CD8-positive, alpha-beta memory T cell (primary cell): ENCODE measurements around the gene AMIGO1. TPM values are rescaled to one million over a fixed set of nuclear protein-coding genes. Genes with fewer than 3 reads are reported as not detected.

Experiments
- CTCF ChIA-PET: fragments of 350-600 bp; sonication (Branson Sonifier 250); formaldehyde crosslinking; loops from one replicate; lab custom pipeline; 2021; ENCODE audit warnings: antibody characterized with exemption; lab: Charles Lee
- POLR2A ChIA-PET: fragments of 350-600 bp; sonication (Branson Sonifier 250); formaldehyde crosslinking; loops from one replicate; lab custom pipeline; 2021; ENCODE audit warnings: antibody characterized with exemption; lab: Charles Lee
- DNase-seq, 5 donors: peaks; one replicate each; pipeline versions ENCODE4 v3.0.0 to v3.0.0-alpha.2; 2020 to 2022; ENCODE audit warnings: mixed read lengths in 1 of 5
- H3K27ac ChIP-seq: one replicate; pipeline ENCODE4 v1.7.0; 2013; ENCODE audit warnings: low read depth, mild to moderate bottlenecking, low read length, moderate library complexity
- H3K27me3 ChIP-seq: 2 replicates; pipeline ENCODE4 v1.7.0; 2013; ENCODE audit warnings: low read length, mild to moderate bottlenecking; ENCODE audit not compliant: insufficient read depth, poor library complexity, severe bottlenecking
- H3K36me3 ChIP-seq: 2 replicates; pipeline ENCODE4 v1.7.0; 2013; ENCODE audit warnings: mild to moderate bottlenecking, low read length, moderate library complexity; ENCODE audit not compliant: insufficient read depth
- H3K4me1 ChIP-seq: 2 replicates; pipeline ENCODE4 v1.7.0; 2013; ENCODE audit warnings: mild to moderate bottlenecking, low read length, moderate library complexity; ENCODE audit not compliant: insufficient read depth
- H3K4me3 ChIP-seq: 2 replicates; pipeline ENCODE4 v1.7.0; 2013; ENCODE audit warnings: mild to moderate bottlenecking, low read length
- H3K9me3 ChIP-seq: 2 replicates; pipeline ENCODE4 v1.7.0; 2013; ENCODE audit warnings: mild to moderate bottlenecking, low read length
- H3K27ac Mint-ChIP-seq, 8 donors: one replicate each; pipeline ENCODE4 v1.8.0; 2020 to 2021; ENCODE audit warnings: mixed read lengths in 8 of 8, mild to moderate bottlenecking in 6 of 8, inconsistent platforms in 3 of 8, moderate library complexity in 3 of 8
- H3K27me3 Mint-ChIP-seq, 2 donors: one replicate each; pipeline ENCODE4 v1.8.0; 2020 to 2021; ENCODE audit warnings: mixed read lengths in 2 of 2, mild to moderate bottlenecking in 1 of 2, moderate library complexity in 1 of 2
- H3K36me3 Mint-ChIP-seq, 3 donors: one replicate each; pipeline ENCODE4 v1.8.0; 2020 to 2021; ENCODE audit warnings: mixed read lengths in 3 of 3, inconsistent platforms in 1 of 3, mild to moderate bottlenecking in 1 of 3
- H3K4me1 Mint-ChIP-seq, 3 donors: one replicate each; pipeline ENCODE4 v1.8.0; 2020 to 2021; ENCODE audit warnings: mixed read lengths in 3 of 3, inconsistent platforms in 1 of 3, mild to moderate bottlenecking in 1 of 3
- H3K4me3 Mint-ChIP-seq, 7 donors: one replicate each; pipeline ENCODE4 v1.8.0; 2020 to 2021; ENCODE audit warnings: mixed read lengths in 7 of 7, mild to moderate bottlenecking in 6 of 7, moderate library complexity in 4 of 7, inconsistent platforms in 2 of 7
- H3K9me3 Mint-ChIP-seq, 5 donors: one replicate each; pipeline ENCODE4 v1.8.0; 2020 to 2022; ENCODE audit warnings: mixed read lengths in 5 of 5, mild to moderate bottlenecking in 3 of 5, moderate library complexity in 2 of 5, inconsistent platforms in 1 of 5
- polyA plus RNA-seq: library from polyadenylated mRNA; unstranded; fragments of 300-500 nt; fragmentation: Illumina TruSeq; gene quantifications from one replicate; pipeline ENCODE4 v1.2.3, GENCODE V29; 2021
- total RNA-seq, 2 experiments: library from RNA; stranded (reverse); gene quantifications; one replicate each; pipeline ENCODE4 v1.2.3, GENCODE V29; 2021

Gene AMIGO1
- total and polyA plus RNA-seq, 3 experiments from 2014 or later: 4.0 to 20.2 (median 4.9) TPM

- Mint-ChIP-seq H3K27me3 (peaks cover 3 to 7% of the 10 kb centered on the region in 2 donors), H3K4me1 (peaks cover 19 to 39% (median 33%) of the 10 kb centered on the region in 3 donors), H3K9me3 (no peaks in the 10 kb centered on the region), H3K4me3 (peak within 1 kb of the TSS; percentile 85 to 99 (median 94)), H3K27ac (peak within 1 kb of the TSS; percentile 73 to 98 (median 94)), H3K36me3 (peaks cover 0 to 29% (median 1%) of the 10 kb centered on the region in 3 donors)
- Histone ChIP-seq H3K27ac (peak within 1 kb of the TSS; percentile 79), H3K9me3 (no peaks in the 10 kb centered on the region), H3K4me3 (peak within 1 kb of the TSS; percentile 96), H3K36me3 (peaks cover 2% of the 10 kb centered on the region), H3K27me3 (no peaks in the 10 kb centered on the region), H3K4me1 (peaks cover 23% of the 10 kb centered on the region)
- ChIA-PET CTCF (interaction anchor here (0.9 to 32.5 kb wide), 14 partner anchors 9 to 551 kb away, joined by 3 to 1339 read pairs (median 4); partner anchors contain the start of genes CYB561D1, GPR61, PSMA5 and STRIP1), POLR2A (interaction anchor here (0.5 to 1.6 kb wide), 17 partner anchors 10 to 792 kb away, joined by 3 to 16 read pairs (median 5); partner anchors contain the start of genes AHCYL1, AMIGO1, CYB561D1 and GNAI3)
- peak; percentile 88 to 97 (median 92) for DNase-seq
Measured at GRCh38 chr1:109483672-109484518, 25.6 kb downstream of the AMIGO1 start, which contains the start of gene ATXN7L2. TSS of gene ATXN7L2 (plus strand) at chr1:109483905. CDS start at chr1:109483954, 49 bp downstream.

- no peak overlapping the region for H3K27ac ChIP-seq
- peaks cover 23% of the 10 kb centered on the region for H3K4me1 ChIP-seq
- no peaks in the 10 kb centered on the region for H3K9me3 ChIP-seq
- no peaks in the 10 kb centered on the region for H3K9me3 Mint-ChIP-seq
- H3K27me3 Mint-ChIP-seq: peaks cover 3 to 16% of the 10 kb centered on the region in 2 donors
- peaks cover 0 to 21% (median 1%) of the 10 kb centered on the region in 3 donors for H3K36me3 Mint-ChIP-seq
- peak overlapping the region; percentile 96 for H3K4me3 ChIP-seq
- no peaks in the 10 kb centered on the region for H3K36me3 ChIP-seq
- peak overlapping the region; percentile 85 to 99 (median 94) for H3K4me3 Mint-ChIP-seq
- ChIA-PET POLR2A (interaction anchor here (0.6 to 1.6 kb wide), 10 partner anchors 11 to 791 kb away, joined by 3 to 16 read pairs (median 5); partner anchors contain the start of genes AHCYL1, AMIGO1, CYB561D1 and GNAI3), CTCF (interaction anchor here (0.8 to 32.5 kb wide), 15 partner anchors 10 to 551 kb away, joined by 3 to 1339 read pairs (median 4); partner anchors contain the start of genes CYB561D1, GPR61, PSMA5 and STRIP1)
- H3K27ac Mint-ChIP-seq: peak overlapping the region; percentile 73 to 98 (median 94)
- H3K4me1 Mint-ChIP-seq: peaks cover 19 to 42% (median 33%) of the 10 kb centered on the region in 3 donors
- DNase-seq: peak in 3 of 5 donors; percentile 31 to 81 (median 43)
- no peaks in the 10 kb centered on the region for H3K27me3 ChIP-seq
Measured at GRCh38 chr1:109482791-109483671, 26.5 kb downstream of the AMIGO1 start.

GRCh38 chr1:109482242-109482641 lies 27.3 kb downstream of the AMIGO1 start:
- Mint-ChIP-seq H3K9me3 (no peaks in the 10 kb centered on the region), H3K27me3 (peaks cover 5 to 21% of the 10 kb centered on the region in 2 donors), H3K27ac (peak overlapping the region in 5 of 8 donors; percentile 18 to 68 (median 47)), H3K36me3 (peaks cover 0 to 13% (median 1%) of the 10 kb centered on the region in 3 donors), H3K4me1 (peaks cover 19 to 42% (median 33%) of the 10 kb centered on the region in 3 donors), H3K4me3 (peak overlapping the region in 6 of 7 donors; percentile 85 to 99 (median 94))
- ChIA-PET POLR2A (no interaction called here), CTCF (interaction anchor here (0.8 to 32.5 kb wide), 6 partner anchors 11 to 382 kb away, joined by 3 to 1339 read pairs (median 17); partner anchors contain the start of genes CYB561D1, GPR61 and PSMA5)
- no peak for DNase-seq
- Histone ChIP-seq H3K9me3 (no peaks in the 10 kb centered on the region), H3K36me3 (no peaks in the 10 kb centered on the region), H3K27ac (no peak overlapping the region), H3K27me3 (no peaks in the 10 kb centered on the region), H3K4me3 (no peak overlapping the region), H3K4me1 (peaks cover 23% of the 10 kb centered on the region)

GRCh38 chr1:109481646-109482045 lies 27.9 kb downstream of the AMIGO1 start:
- Histone ChIP-seq H3K27ac (no peak overlapping the region), H3K27me3 (no peaks in the 10 kb centered on the region), H3K9me3 (no peaks in the 10 kb centered on the region), H3K4me1 (peaks cover 23% of the 10 kb centered on the region), H3K4me3 (no peak overlapping the region), H3K36me3 (no peaks in the 10 kb centered on the region)
- ChIA-PET CTCF (interaction anchor here (2.6 to 32.5 kb wide), 4 partner anchors 11 to 55 kb away, joined by 12 to 1339 read pairs (median 29); partner anchors contain the start of genes CYB561D1, GPR61 and PSMA5), POLR2A (no interaction called here)
- DNase-seq: no peak
- Mint-ChIP-seq H3K4me1 (peaks cover 19 to 42% (median 33%) of the 10 kb centered on the region in 3 donors), H3K36me3 (peaks cover 0 to 12% (median 1%) of the 10 kb centered on the region in 3 donors), H3K9me3 (no peaks in the 10 kb centered on the region), H3K4me3 (peak overlapping the region in 1 of 7 donors; percentile 98), H3K27ac (peak overlapping the region in 2 of 8 donors; percentile 18 to 39), H3K27me3 (peaks cover 7 to 26% of the 10 kb centered on the region in 2 donors)

- Mint-ChIP-seq H3K9me3 (no peaks in the 10 kb centered on the region), H3K36me3 (peaks cover 0 to 6% (median 0%) of the 10 kb centered on the region in 3 donors), H3K27ac (no peak overlapping the region), H3K4me3 (no peak overlapping the region), H3K27me3 (peaks cover 15 to 42% of the 10 kb centered on the region in 2 donors), H3K4me1 (peaks cover 16 to 28% (median 26%) of the 10 kb centered on the region in 3 donors)
- ChIA-PET CTCF (interaction anchor here (1.0 to 2.5 kb wide), 3 partner anchors 11 to 52 kb away, joined by 4 to 21 read pairs (median 8); partner anchors contain the start of gene CYB561D1), POLR2A (no interaction called here)
- Histone ChIP-seq H3K27ac (no peak overlapping the region), H3K36me3 (no peaks in the 10 kb centered on the region), H3K9me3 (no peaks in the 10 kb centered on the region), H3K4me3 (no peak overlapping the region), H3K4me1 (peaks cover 19% of the 10 kb centered on the region), H3K27me3 (no peaks in the 10 kb centered on the region)
- DNase-seq: no peak
Measured at GRCh38 chr1:109479901-109480300, 29.6 kb downstream of the AMIGO1 start.

- Mint-ChIP-seq H3K27me3 (peaks cover 15 to 47% of the 10 kb centered on the region in 2 donors), H3K9me3 (no peaks in the 10 kb centered on the region), H3K4me1 (peaks cover 10 to 22% (median 20%) of the 10 kb centered on the region in 3 donors), H3K27ac (no peak overlapping the region), H3K36me3 (peaks cover 0 to 6% (median 0%) of the 10 kb centered on the region in 3 donors), H3K4me3 (peak overlapping the region in 1 of 7 donors; percentile 22)
- POLR2A ChIA-PET: no interaction called here
- Histone ChIP-seq H3K27ac (no peak overlapping the region), H3K36me3 (no peaks in the 10 kb centered on the region), H3K27me3 (no peaks in the 10 kb centered on the region), H3K4me1 (peaks cover 13% of the 10 kb centered on the region), H3K4me3 (no peak overlapping the region), H3K9me3 (no peaks in the 10 kb centered on the region)
- no peak for DNase-seq
- CTCF ChIA-PET: interaction anchor here (1.0 to 2.5 kb wide), 3 partner anchors 11 to 53 kb away, joined by 4 to 21 read pairs (median 8); partner anchors contain the start of gene CYB561D1
Measured at GRCh38 chr1:109479311-109479710, 30.2 kb downstream of the AMIGO1 start.

- no peak overlapping the region for H3K4me3 Mint-ChIP-seq
- peaks cover 7 to 19% (median 17%) of the 10 kb centered on the region in 3 donors for H3K4me1 Mint-ChIP-seq
- peaks cover 19 to 50% of the 10 kb centered on the region in 2 donors for H3K27me3 Mint-ChIP-seq
- H3K9me3 Mint-ChIP-seq: no peaks in the 10 kb centered on the region
- no peaks in the 10 kb centered on the region for H3K36me3 ChIP-seq
- CTCF ChIA-PET: interaction anchor here (1.5 to 2.5 kb wide), 3 partner anchors 15 to 54 kb away, joined by 3 to 21 read pairs (median 8); partner anchors contain the start of gene CYB561D1
- no peaks in the 10 kb centered on the region for H3K27me3 ChIP-seq
- H3K27ac ChIP-seq: no peak overlapping the region
- POLR2A ChIA-PET: no interaction called here
- peak in 2 of 5 donors; percentile 20 to 32 for DNase-seq
- no peak overlapping the region for H3K27ac Mint-ChIP-seq
- H3K36me3 Mint-ChIP-seq: peaks cover 0 to 4% (median 0%) of the 10 kb centered on the region in 3 donors
- peaks cover 11% of the 10 kb centered on the region for H3K4me1 ChIP-seq
- H3K9me3 ChIP-seq: no peaks in the 10 kb centered on the region
- H3K4me3 ChIP-seq: no peak overlapping the region
Measured at GRCh38 chr1:109478806-109479205, 30.7 kb downstream of the AMIGO1 start.
